ENCODE measurements around the gene CFAP298.

CFAP298 gene

GRCh38 chr21:32585042-32585710 is 27.0 kb downstream of the CFAP298 start, which contains the start of gene TCP10L:
Gene TCP10L, minus strand, starts transcription at chr21:32585523. Its CDS starts 1,219 bp downstream, at chr21:32584304.
- Mint-ChIP-seq H3K27me3 (peaks cover 3% of the 10 kb centered on the region), H3K4me3 (no peak within 1 kb of the TSS), H3K4me1 (ENCODE audit: low read depth) (no peaks in the 10 kb centered on the region), H3K27ac (no peak within 1 kb of the TSS), H3K36me3 (peaks cover 8% of the 10 kb centered on the region), H3K9me3 (ENCODE audit: low read depth) (no peaks in the 10 kb centered on the region)

GRCh38 chr21:32584472-32584871 is 27.7 kb downstream of the CFAP298 start:
- Mint-ChIP-seq H3K36me3 (peaks cover 8% of the 10 kb centered on the region), H3K4me3 (no peak overlapping the region), H3K27me3 (peaks cover 3% of the 10 kb centered on the region), H3K27ac (no peak overlapping the region), H3K9me3 (ENCODE audit: low read depth) (no peaks in the 10 kb centered on the region), H3K4me1 (ENCODE audit: low read depth) (no peaks in the 10 kb centered on the region)

GRCh38 chr21:32581732-32582131 is 30.4 kb downstream of the CFAP298 start:
- H3K9me3 Mint-ChIP-seq (ENCODE audit: low read depth), result no peaks in the 10 kb centered on the region
- H3K4me3 Mint-ChIP-seq, result no peak overlapping the region
- peaks cover 3% of the 10 kb centered on the region for H3K27me3 Mint-ChIP-seq
- no peak overlapping the region for H3K27ac Mint-ChIP-seq
- H3K36me3 Mint-ChIP-seq, result peaks cover 5% of the 10 kb centered on the region
- peaks cover 1% of the 10 kb centered on the region for H3K4me1 Mint-ChIP-seq (ENCODE audit: low read depth)

- H3K9me3 Mint-ChIP-seq (ENCODE audit: low read depth), result no peaks in the 10 kb centered on the region
These were observed 31.2 kb downstream of the CFAP298 start for GRCh38 chr21:32580949-32581348.

DNA sequence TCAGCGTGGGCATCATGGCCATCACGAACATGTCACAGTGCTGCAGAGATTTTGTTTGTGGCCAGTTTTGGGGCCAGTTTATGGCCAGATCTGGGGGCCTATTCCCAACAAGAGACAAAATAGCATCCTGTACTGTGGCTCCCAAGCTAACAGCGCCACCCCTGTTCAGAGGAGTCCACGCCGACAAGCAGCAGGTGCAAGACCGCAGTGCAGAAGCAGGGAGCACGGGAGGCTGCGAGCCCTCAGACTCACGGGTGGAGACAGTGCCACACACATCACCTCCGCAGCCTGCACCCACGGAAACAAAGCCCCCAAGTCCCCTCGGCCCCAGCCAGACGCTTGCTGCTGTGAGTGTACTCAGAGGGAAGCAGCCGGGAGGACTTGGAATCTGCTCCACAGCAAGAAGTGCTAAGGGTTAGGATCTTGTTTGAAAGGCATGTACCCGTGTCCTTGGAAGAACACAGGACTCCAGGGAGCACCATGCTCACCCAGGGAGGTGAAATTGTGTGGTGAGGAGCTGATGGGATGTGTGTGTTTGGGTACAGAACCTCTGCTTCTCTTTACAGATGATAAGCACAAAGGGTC is 34.0 kb downstream of the CFAP298 start:
- Mint-ChIP-seq H3K27me3 (no peaks in the 10 kb centered on the region), H3K27ac (no peak overlapping the region), H3K9me3 (ENCODE audit: low read depth) (no peaks in the 10 kb centered on the region), H3K4me1 (ENCODE audit: low read depth) (peaks cover 1% of the 10 kb centered on the region), H3K4me3 (no peak overlapping the region), H3K36me3 (peaks cover 2% of the 10 kb centered on the region)

More at GRCh38 chr21:32580949-32581348, 31.2 kb downstream of the CFAP298 start:
- H3K27me3 Mint-ChIP-seq, result peaks cover 3% of the 10 kb centered on the region
- H3K4me3 Mint-ChIP-seq, result no peak overlapping the region
- H3K27ac Mint-ChIP-seq, result no peak overlapping the region
- H3K36me3 Mint-ChIP-seq, result peaks cover 5% of the 10 kb centered on the region
- H3K4me1 Mint-ChIP-seq (ENCODE audit: low read depth), result peaks cover 1% of the 10 kb centered on the region

DNA sequence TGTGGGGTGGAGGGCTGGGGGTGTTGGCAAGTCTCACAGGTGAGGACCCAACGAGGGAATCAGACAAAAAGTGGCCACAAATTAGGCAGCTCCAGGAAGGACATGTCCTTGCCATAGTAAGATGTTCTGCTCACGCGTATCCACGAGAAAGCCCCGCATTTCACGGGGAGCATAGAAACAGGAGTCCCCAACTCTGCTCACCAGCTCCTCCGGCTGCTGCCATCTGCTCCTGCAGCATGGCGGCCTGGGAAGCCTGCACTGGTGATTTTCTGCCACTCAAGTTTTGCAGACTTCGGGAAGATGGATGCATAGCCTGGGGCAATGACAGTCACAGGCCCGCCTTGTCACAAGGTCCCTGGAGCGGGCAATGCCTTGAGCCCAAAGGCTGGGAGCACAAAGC is 36.2 kb downstream of the CFAP298 start:
- H3K27ac Mint-ChIP-seq, result no peak overlapping the region
- H3K4me1 Mint-ChIP-seq (ENCODE audit: low read depth), result peaks cover 1% of the 10 kb centered on the region
- no peaks in the 10 kb centered on the region for H3K27me3 Mint-ChIP-seq
- H3K36me3 Mint-ChIP-seq, result peaks cover 2% of the 10 kb centered on the region
- no peaks in the 10 kb centered on the region for H3K9me3 Mint-ChIP-seq (ENCODE audit: low read depth)
- no peak overlapping the region for H3K4me3 Mint-ChIP-seq

GRCh38 chr21:32574946-32575925 is 36.9 kb downstream of the CFAP298 start:
- no peaks in the 10 kb centered on the region for H3K36me3 Mint-ChIP-seq
- no peak overlapping the region for H3K4me3 Mint-ChIP-seq
- H3K27me3 Mint-ChIP-seq, result no peaks in the 10 kb centered on the region
- peaks cover 3% of the 10 kb centered on the region for H3K4me1 Mint-ChIP-seq (ENCODE audit: low read depth)
- H3K9me3 Mint-ChIP-seq (ENCODE audit: low read depth), result no peaks in the 10 kb centered on the region
- H3K27ac Mint-ChIP-seq, result no peak overlapping the region

DNA sequence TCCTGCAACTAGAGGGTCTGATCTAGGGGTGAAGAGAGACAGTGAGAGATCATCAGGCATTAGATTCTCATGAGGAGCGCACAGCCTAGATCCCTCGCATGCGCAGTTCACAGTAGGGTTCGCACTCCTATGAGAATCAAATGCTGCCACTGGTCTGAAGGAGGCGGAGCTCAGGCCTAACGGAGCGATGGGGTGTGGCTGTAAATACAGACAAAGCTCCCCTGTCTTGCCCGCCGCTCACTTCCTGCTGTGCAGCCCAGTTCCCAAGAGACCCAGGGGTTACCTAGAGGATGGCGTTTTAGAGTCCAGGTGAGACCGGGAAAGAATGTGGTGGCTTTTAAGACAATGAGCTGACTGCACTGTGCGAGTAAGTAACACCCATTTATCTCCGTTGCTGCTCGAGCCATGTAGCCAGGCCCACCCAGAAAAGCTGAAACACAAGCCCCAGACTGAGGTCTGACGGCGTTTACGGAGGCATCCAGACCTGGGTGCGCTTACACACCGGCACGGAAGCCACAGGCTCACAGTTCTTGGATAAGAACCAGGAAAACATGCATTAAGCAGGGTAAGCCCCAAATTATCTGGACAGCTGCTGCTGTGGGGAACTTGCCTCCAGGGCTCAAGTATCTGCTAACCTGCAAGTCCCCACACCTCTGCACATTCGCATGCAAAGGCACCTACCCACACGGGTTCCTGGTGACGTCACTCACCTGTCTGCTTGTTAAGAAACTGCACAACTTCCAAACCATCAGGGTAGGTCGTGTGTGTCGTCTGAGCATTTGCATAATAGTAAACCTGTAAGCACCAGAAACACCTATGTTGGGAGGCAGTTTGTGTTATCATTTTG is 39.4 kb downstream of the CFAP298 start:
- Mint-ChIP-seq H3K4me1 (ENCODE audit: low read depth) (peaks cover 20% of the 10 kb centered on the region), H3K4me3 (no peak overlapping the region), H3K9me3 (ENCODE audit: low read depth) (no peaks in the 10 kb centered on the region), H3K36me3 (no peaks in the 10 kb centered on the region), H3K27ac (no peak overlapping the region), H3K27me3 (no peaks in the 10 kb centered on the region)

DNA sequence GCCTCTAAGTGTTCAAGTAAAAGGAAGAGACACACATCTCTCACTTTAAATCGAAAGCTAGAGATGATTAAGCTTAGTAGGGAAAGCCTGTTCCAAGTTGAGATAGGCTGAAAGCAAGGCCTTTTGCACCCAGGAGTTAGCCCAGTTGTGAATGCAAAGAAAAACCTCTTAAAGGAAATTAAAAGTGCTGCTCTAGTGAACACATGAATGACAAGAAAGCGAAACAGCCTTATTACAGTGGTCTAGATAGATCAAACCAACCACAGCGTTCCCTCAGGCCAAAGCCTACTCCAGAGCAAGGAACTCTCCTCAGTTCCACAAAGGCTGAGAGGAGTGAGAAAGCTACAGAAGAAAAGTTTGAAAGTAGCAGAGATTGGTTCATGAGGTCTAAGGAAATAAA is 41.7 kb downstream of the CFAP298 start:
- Mint-ChIP-seq H3K4me1 (ENCODE audit: low read depth) (peaks cover 18% of the 10 kb centered on the region), H3K9me3 (ENCODE audit: low read depth) (peaks cover under 1% of the 10 kb centered on the region), H3K27me3 (no peaks in the 10 kb centered on the region), H3K4me3 (peak overlapping the region; percentile 94), H3K36me3 (peaks cover 3% of the 10 kb centered on the region), H3K27ac (no peak overlapping the region)

GRCh38 chr21:32569261-32570230 is 42.6 kb downstream of the CFAP298 start:
- Mint-ChIP-seq H3K9me3 (ENCODE audit: low read depth) (peaks cover 10% of the 10 kb centered on the region), H3K4me3 (peak overlapping the region; percentile 94), H3K36me3 (peaks cover 12% of the 10 kb centered on the region), H3K4me1 (ENCODE audit: low read depth) (peaks cover 18% of the 10 kb centered on the region), H3K27ac (peak overlapping the region; percentile 75), H3K27me3 (no peaks in the 10 kb centered on the region)

DNA sequence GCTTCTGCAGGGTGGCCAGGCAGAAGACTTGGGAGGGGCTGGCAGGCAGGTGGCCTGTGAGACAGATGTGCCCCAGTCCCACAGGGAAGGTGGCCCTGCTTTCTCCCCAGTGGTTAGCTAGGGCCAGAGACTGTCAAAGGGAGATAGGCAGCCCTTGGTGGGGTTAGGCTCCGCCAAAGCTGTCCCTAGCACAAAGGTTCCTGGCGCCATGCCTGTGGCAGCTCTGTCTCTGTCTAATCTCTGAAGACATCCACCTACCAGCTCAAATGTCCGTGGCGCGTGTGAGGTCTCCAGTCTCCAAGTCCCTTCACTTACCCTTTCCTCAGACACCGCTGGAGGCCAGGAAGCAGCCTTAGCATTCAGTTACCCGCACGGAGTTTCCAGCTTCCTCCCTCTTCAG is 44.6 kb downstream of the CFAP298 start:
- Mint-ChIP-seq H3K4me1 (ENCODE audit: low read depth) (peaks cover 21% of the 10 kb centered on the region), H3K27me3 (no peaks in the 10 kb centered on the region), H3K27ac (no peak overlapping the region), H3K4me3 (no peak overlapping the region), H3K36me3 (peaks cover 14% of the 10 kb centered on the region), H3K9me3 (ENCODE audit: low read depth) (peaks cover 10% of the 10 kb centered on the region)

DNA sequence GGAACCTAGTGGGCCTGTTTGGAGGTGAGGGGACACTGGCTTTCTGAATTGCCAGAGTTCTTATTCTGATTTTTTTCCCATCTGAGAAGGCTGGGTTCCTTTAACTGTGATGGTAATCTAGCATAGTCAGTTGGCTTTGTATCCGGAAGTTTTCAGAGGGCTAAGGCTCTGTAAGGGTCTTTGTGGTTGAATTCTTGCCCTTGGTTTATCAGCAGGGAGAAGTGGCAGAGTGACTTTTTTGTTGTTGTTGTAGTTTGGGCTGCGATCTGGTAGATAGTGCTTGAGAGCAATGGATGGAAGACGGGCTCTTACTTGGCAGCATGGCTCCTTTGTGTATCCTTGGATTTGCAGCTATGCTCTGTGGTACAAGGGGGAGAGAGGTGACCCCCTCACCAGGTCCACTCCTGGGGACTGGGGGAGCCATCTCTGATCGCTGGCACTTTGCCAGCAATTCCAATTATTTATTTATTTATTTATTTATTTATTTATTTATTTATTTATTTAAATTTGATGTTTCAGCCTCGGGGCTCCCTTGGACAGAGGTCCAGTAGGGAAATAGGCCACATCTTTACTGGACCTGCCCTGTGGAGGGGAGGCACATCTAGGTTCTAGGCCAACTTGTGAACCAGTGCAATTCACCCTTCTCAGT is 45.3 kb downstream of the CFAP298 start:
- Mint-ChIP-seq H3K4me3 (no peak overlapping the region), H3K4me1 (ENCODE audit: low read depth) (peaks cover 25% of the 10 kb centered on the region), H3K27me3 (no peaks in the 10 kb centered on the region), H3K36me3 (peaks cover 14% of the 10 kb centered on the region), H3K27ac (no peak overlapping the region), H3K9me3 (ENCODE audit: low read depth) (peaks cover 10% of the 10 kb centered on the region)

DNA sequence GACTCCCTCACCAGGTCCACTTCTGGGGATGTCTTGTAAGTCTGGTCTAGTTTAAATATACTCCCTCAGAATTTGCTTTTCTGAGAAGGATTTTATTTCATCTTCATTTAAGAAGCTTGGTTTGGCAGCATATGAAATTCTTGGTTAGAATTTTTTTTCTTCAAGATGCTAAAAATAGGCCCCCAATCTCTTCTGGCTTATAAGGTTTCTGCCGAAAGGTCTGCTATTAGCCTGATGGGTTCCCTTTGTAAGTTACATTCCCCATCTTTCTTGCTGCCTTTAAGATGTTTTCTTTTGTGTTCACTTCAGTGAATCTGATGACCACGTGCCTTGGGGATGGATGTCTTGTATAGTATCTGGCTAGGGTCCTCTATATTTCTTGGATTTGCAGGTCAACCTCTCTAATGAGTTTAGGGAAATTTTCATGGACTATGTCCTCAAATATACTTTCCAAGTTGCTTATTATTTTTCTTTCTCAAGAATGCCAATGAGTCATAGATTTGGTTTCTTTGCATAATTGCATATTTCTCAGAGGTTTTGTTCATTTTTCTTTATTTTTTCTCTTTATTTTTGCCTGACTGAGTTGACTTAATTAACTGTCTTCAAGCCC is 46.2 kb downstream of the CFAP298 start:
- Mint-ChIP-seq H3K36me3 (peaks cover 14% of the 10 kb centered on the region), H3K9me3 (ENCODE audit: low read depth) (peaks cover 10% of the 10 kb centered on the region), H3K4me3 (no peak overlapping the region), H3K27me3 (no peaks in the 10 kb centered on the region), H3K27ac (no peak overlapping the region), H3K4me1 (ENCODE audit: low read depth) (peaks cover 25% of the 10 kb centered on the region)
